ENCODE results near the gene ITIH1.

ITIH1 gene

DNA sequence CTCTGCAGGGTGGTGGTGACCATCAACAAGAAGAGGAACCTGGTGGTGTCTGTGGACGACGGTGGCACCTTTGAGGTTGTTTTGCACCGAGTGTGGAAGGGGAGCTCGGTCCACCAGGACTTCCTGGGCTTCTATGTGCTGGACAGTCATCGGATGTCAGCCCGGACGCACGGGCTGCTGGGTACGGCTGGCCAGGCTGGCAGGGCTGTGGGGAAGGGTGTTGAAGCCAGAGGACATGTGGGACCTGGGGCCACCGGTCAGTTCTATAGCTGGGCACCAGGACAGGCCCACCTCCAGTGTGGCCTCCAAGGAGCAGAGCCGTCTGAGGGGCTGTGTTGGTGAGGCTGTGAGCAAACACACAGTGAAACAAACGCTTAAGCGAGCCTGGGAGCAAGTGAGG, 13.3 kb downstream of the ITIH1 start:
- DNase-seq, result no peak

DNA sequence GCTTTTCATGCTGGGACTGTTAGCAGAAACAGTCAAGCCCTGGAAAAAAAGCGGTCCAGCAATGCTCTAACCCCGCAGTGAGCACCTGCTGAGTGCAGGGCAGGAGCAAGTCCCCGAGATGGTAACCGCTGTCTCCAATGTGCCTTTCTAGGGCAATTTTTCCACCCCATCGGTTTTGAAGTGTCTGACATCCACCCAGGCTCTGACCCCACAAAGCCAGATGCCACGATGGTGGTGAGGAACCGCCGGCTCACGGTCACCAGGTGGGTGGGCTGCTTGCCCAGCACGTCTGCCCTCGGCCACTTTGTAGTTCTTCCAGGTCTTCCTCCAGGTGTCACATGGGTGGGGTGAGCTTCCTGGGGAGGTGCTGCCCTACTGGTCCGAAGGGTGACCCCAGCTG, 14.0 kb downstream of the ITIH1 start:
- DNase-seq, result no peak

DNA sequence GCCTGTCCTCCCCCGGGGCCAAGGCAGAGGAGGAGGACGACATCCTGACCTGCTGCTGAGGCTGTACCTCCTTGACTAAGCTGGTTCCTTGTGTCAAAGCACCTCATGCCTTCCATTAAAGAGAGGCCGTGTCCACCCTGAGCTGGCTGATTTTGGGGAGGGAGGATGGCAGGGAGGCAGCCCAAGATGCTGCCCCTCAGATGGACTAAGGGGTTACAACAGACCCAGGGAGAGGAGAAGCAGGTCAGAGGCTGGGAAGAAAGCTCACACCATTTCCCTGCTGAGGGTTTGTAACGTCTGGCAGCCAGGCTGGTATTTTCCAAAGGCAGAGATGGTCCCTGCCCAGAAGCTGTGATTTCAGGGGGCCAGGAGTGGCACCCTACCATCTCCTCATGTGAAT, 14.5 kb downstream of the ITIH1 start:
- no peak for DNase-seq

DNA sequence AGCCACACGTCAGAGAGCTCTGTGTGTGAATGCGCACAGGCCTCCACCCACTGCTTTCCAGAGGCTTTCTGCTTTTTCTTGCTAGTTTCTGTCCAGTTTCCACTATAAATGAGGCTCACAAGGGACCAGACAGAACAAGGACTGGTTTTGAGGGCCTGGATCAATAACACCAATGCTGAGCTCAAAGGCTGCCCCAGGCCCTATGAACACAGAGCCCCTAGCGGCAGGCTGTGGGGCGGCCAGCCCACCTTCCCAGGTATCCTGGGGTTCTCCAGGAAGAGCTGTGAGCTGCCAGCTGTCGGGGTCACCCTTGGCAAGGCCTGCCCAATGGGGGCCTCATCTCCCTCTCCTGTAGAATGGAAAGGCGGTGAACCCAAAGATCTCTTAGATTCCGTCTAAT, 15.0 kb downstream of the ITIH1 start:
- no peak for DNase-seq

GRCh38 chr3:52792961-52793695, 15.7 kb downstream of the ITIH1 start:
- DNase-seq, result no peak

- no peak for DNase-seq
Measured at GRCh38 chr3:52793702-52794611, 16.6 kb downstream of the ITIH1 start.

- no peak for DNase-seq
Measured at GRCh38 chr3:52794612-52795099, 17.3 kb downstream of the ITIH1 start, which contains the start of gene ITIH3. ITIH3 (plus strand) TSS chr3:52794796; CDS start chr3:52794804, 8 bp downstream.

- no peak for DNase-seq
Measured at GRCh38 chr3:52795298-52795900, 18.0 kb downstream of the ITIH1 start.

DNA sequence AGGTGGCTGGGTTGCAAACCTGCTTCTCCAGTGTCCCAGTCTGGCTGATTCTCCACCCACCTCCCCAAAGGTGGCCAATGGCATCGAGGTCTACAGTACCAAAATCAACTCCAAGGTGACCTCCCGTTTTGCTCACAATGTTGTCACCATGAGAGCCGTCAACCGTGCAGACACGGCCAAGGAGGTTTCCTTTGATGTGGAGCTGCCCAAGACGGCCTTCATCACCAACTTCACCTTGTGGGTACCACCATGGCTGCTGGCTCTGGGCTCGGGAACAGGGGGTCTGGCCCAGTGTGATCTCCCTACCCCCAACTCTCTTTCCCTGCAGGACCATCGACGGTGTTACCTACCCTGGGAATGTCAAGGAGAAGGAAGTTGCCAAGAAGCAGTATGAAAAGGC, 19.0 kb downstream of the ITIH1 start:
- no peak for DNase-seq

DNA sequence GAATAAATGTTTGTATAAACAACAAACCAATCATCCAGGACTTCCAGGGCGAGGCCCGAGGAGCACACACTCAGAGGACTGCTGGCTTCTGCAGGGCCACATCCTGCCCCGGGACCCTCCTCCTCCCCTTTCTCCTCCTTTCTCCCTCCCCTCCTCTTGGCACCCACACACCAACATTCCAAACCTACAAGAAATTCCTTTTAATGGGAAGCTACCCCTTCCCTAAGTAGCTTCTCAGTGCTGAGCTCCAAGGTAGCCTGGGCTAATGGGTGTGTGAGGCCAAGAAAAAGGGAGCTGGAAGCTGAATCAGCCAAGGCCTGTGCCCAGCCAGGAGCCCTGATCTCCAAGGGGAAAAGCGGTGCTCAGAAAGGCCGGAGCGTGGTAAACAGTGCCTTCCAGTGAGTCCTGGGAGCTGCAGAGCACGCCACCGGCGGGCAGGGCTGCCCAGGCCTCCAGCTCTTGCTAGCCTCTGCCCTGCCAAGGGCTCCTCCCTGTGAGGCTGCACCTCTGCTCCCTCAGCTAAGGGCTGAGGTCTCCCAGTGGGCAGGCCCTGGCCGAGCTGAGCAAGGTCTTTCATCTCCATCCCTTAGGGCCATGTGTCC, 21.1 kb downstream of the ITIH1 start:
- no peak for DNase-seq

DNA sequence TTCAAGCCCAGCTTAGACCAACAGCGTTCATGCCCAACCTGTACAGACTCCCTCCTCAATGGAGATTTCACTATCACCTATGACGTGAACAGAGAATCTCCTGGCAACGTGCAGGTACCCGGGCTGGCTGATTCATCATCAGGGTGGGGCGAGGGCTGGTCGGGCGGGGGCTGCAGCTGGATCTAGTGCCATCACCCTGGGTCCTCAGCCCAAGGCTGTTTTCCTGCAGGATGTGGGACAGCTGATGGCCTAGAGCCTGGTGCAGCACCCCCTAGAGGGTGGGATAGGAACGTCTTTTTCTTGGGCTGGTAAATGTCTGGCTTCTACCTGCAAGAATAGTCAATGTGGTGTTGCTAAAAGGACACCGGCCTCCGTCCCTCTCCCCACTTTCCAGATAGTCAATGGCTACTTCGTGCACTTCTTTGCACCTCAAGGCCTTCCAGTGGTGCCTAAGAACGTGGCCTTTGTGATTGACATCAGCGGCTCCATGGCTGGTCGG, 21.6 kb downstream of the ITIH1 start:
- no peak for DNase-seq

GRCh38 chr3:52800079-52800478, 22.7 kb downstream of the ITIH1 start:
- no peak for DNase-seq

GRCh38 chr3:52801839-52802238, 24.4 kb downstream of the ITIH1 start:
- DNase-seq, result no peak

DNA sequence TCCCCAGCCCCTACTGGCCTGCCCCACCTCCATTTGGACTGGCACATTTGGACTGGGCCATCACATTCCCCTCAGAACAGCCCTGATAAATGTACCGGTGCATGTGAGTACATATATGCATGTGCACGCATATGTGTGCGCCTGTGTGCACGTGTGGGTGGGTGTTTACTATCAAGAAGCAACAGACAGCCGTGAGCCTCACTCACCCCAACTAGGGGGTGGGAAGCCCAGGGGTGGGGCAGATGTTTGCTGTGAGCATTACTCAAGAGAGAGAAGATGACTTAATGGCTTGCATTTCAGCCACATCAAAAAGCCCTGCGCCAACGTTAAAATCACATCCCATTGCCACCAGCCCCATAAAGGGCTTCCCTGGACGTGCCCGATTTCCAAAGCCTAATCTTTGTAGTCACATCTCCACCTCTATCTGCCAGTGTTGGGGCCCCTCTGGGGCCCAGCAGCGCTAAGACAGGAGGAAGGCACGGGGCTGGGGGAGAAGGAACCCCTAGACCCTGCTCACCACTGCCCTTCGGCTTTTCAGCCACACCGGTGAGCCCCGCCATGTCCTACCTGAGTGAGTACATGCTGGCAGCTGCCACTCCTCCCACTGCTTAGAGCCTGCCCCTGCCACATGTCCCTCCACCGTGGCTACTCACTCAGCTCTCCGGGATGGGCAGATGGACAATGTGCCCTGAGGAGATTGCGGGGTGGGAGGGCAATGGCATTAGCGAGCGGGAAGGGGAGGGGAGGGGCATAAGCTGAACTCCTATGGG, 28.1 kb downstream of the ITIH1 start:
- DNase-seq, result no peak

DNA sequence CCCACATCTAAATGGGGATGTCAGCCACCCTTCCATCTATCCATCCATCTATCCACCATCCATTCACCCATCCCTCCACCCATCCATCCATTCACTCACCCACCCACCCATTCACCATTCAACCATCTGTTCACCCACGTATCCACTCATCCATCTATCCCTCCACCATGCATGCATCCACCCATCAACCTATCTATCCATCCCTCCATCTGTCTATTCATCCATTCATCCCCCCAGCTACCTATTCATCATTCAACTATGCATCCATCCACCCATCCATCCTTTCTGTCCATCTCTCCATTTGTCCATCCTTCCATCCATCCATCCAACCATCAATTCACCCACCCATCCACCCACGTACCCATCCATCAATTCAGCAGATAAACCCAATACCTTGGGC, 31.8 kb downstream of the ITIH1 start:
- DNase-seq, result no peak

- no peak for DNase-seq
Measured at GRCh38 chr3:52809662-52810377, 32.4 kb downstream of the ITIH1 start.

- no peak for DNase-seq
Measured at GRCh38 chr3:52810923-52811322, 33.5 kb downstream of the ITIH1 start.

- no peak for DNase-seq
Measured at GRCh38 chr3:52811452-52812011, 34.1 kb downstream of the ITIH1 start.

DNA sequence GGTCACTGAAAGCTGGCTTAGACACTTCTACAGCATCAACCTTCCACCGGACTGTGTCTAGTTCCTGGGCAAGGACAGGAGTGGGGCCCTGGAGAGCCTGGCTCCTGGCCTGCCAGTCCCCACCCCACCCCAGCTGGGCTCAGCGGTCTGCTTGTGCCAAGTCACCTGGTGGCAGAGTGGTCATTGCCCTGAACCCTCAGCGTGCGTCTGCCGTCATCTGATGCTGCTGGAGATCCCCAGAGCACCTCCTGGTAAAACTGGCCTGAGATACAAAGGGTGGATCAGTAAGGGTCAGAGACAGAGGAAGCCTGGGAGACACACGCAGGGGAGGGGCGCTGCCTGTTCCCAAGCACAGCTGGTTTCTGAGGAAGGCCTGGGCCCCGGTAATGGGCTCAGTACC, 36.4 kb downstream of the ITIH1 start:
- no peak for DNase-seq

GRCh38 chr3:52816199-52816598, 38.8 kb downstream of the ITIH1 start:
- DNase-seq, result no peak

GRCh38 chr3:52816654-52817053, 39.3 kb downstream of the ITIH1 start:
- DNase-seq, result no peak

All from CD4-positive, alpha-beta T cell treated with Interleukin-15 for 1 hour (primary cell).